A673 (cell line): Measurements from ENCODE around the gene SLC22A7. TPM values are rescaled to one million over a fixed set of nuclear protein-coding genes. Genes with fewer than 3 reads are reported as not detected.

ENCODE experiments used
- BruUV-seq: library from RNA; stranded (reverse); fragments of 400-500 nt; replicated peaks from 2 replicates; lab custom pipeline; 2021; lab: Mats Ljungman, UMichigan
- CTCF ChIA-PET: fragments of 300-600 bp; sonication (Branson Sonifier 250); formaldehyde crosslinking; loops from one replicate; lab custom pipeline; 2022; ENCODE audit warnings: antibody characterized with exemption; lab: Charles Lee
- POLR2A ChIA-PET: fragments of 300-600 bp; sonication (Branson Sonifier 250); formaldehyde crosslinking; loops from one replicate; lab custom pipeline; 2022; ENCODE audit warnings: antibody characterized with exemption; ENCODE audit not compliant: low non-redundant PET; lab: Charles Lee
- DNase-seq: peaks from one replicate; pipeline ENCODE4 v3.0.0-alpha.2; 2015; ENCODE audit warnings: low spot score
- H3K27ac ChIP-seq: fragments of 200-600 bp; sonication (generic); 2 replicates; pipeline ENCODE4 v1.5.1; 2016; ENCODE audit warnings: mixed run types, low read depth, mild to moderate bottlenecking, mixed read lengths, antibody characterized with exemption, low read length; ENCODE audit not compliant: poor library complexity, severe bottlenecking
- H3K27me3 ChIP-seq: fragments of 200-600 bp; sonication (generic); replicated peaks from 2 replicates; pipeline ENCODE4 v1.6.1; 2017; ENCODE audit warnings: mixed run types, low read depth, mild to moderate bottlenecking, mixed read lengths, antibody characterized with exemption, low read length; ENCODE audit not compliant: insufficient read depth, poor library complexity
- H3K36me3 ChIP-seq: fragments of 200-600 bp; sonication (generic); 2 replicates; pipeline ENCODE4 v1.6.1; 2016; ENCODE audit warnings: mixed run types, mild to moderate bottlenecking, mixed read lengths, antibody characterized with exemption, low read length; ENCODE audit not compliant: insufficient read depth, poor library complexity, severe bottlenecking
- H3K4me1 ChIP-seq: fragments of 200-600 bp; sonication (generic); 2 replicates; pipeline ENCODE4 v1.6.1; 2017; ENCODE audit warnings: mixed run types, mild to moderate bottlenecking, mixed read lengths, antibody characterized with exemption, low read length; ENCODE audit not compliant: insufficient read depth, poor library complexity, severe bottlenecking
- H3K4me3 ChIP-seq: fragments of 200-600 bp; sonication (generic); 2 replicates; pipeline ENCODE4 v1.5.1; 2016; ENCODE audit warnings: low read depth, mixed run types, mild to moderate bottlenecking, mixed read lengths, low read length; ENCODE audit not compliant: poor library complexity, severe bottlenecking
- H3K9me3 ChIP-seq: fragments of 200-600 bp; sonication (generic); 2 replicates; pipeline ENCODE4 v1.6.1; 2016; ENCODE audit warnings: mixed run types, low read depth, mild to moderate bottlenecking, mixed read lengths, antibody characterized with exemption, low read length; ENCODE audit not compliant: poor library complexity, severe bottlenecking
- EZH2 ChIP-seq: fragments of 200-600 bp; sonication (generic); IDR thresholded peaks from 2 replicates; pipeline ENCODE4 v1.6.1; 2017; ENCODE audit warnings: borderline replicate concordance, low read depth, mild to moderate bottlenecking, mixed read lengths, antibody characterized with exemption, low read length; ENCODE audit not compliant: poor library complexity, severe bottlenecking
- intact Hi-C: fragments of 100-400 bp; cut with micrococcal nuclease; formaldehyde crosslinking; loops from one replicate; pipeline ENCODE4 v1.10.0; 2022; ENCODE audit not compliant: unreplicated experiment
- total RNA-seq: library from RNA; stranded (reverse); gene quantifications from 2 replicates; pipeline ENCODE4 v1.2.3, GENCODE V29; 2021
- TF ChIP-seq, protein P1 (sequence below): fragments of 300-800, 200-600 bp; sonication (generic); conservative IDR thresholded peaks from 2 replicates; pipeline ENCODE4 v1.5.1; 2017; ENCODE audit warnings: low read depth, mild to moderate bottlenecking, antibody characterized with exemption, low read length, moderate library complexity, mixed read lengths

Gene SLC22A7
- total RNA-seq, 1 experiment from 2014 or later: not detected

DNA sequence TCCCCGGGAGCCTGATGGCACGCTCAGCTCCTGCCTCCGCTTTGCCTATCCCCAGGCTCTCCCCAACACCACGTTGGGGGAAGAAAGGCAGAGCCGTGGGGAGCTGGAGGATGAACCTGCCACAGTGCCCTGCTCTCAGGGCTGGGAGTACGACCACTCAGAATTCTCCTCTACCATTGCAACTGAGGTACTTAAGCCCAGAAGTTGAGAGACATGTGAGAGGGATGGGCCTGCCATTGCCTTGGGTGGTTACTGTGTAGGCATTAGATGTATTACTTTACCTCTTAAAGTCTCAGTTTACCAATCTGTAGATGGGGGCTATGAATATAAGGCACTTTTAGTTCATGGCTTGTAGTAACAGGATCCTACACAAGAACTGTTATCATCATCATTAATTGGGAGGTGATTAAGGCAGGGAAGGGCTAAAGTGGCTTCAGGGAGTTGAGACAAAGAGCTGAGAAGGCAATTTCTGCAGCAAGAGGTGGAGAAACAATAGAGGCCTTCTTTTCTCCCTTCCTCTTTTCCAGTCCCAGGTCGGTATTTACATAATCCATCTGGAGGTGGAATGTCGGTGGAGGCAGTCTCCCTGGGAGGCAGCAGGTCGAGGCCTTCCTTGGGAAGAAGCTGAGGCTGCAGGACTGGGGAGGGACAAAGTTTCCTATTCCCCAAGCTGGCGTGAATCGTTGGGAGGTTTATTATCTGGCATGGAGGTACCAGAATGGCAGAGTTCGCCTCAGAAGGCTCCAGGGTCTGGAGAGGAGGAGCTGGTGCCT is 691 bp downstream of the SLC22A7 start:
- TF ChIP-seq, protein P1, sequence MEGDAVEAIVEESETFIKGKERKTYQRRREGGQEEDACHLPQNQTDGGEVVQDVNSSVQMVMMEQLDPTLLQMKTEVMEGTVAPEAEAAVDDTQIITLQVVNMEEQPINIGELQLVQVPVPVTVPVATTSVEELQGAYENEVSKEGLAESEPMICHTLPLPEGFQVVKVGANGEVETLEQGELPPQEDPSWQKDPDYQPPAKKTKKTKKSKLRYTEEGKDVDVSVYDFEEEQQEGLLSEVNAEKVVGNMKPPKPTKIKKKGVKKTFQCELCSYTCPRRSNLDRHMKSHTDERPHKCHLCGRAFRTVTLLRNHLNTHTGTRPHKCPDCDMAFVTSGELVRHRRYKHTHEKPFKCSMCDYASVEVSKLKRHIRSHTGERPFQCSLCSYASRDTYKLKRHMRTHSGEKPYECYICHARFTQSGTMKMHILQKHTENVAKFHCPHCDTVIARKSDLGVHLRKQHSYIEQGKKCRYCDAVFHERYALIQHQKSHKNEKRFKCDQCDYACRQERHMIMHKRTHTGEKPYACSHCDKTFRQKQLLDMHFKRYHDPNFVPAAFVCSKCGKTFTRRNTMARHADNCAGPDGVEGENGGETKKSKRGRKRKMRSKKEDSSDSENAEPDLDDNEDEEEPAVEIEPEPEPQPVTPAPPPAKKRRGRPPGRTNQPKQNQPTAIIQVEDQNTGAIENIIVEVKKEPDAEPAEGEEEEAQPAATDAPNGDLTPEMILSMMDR: no peak
- TF ChIP-seq EZH2: no peak
- CTCF ChIA-PET: no interaction called here
- DNase-seq: no peak
- no peaks in the 10 kb centered on the region for H3K9me3 ChIP-seq
- intact Hi-C loops: no loop called here
- no peaks in the 10 kb centered on the region for H3K4me1 ChIP-seq
- BruUV-seq: no TSS peak
- H3K27ac ChIP-seq: no peak overlapping the region
- no peaks in the 10 kb centered on the region for H3K36me3 ChIP-seq
- no peak overlapping the region for H3K4me3 ChIP-seq
- POLR2A ChIA-PET: no interaction called here
- no peaks in the 10 kb centered on the region for H3K27me3 ChIP-seq

DNA sequence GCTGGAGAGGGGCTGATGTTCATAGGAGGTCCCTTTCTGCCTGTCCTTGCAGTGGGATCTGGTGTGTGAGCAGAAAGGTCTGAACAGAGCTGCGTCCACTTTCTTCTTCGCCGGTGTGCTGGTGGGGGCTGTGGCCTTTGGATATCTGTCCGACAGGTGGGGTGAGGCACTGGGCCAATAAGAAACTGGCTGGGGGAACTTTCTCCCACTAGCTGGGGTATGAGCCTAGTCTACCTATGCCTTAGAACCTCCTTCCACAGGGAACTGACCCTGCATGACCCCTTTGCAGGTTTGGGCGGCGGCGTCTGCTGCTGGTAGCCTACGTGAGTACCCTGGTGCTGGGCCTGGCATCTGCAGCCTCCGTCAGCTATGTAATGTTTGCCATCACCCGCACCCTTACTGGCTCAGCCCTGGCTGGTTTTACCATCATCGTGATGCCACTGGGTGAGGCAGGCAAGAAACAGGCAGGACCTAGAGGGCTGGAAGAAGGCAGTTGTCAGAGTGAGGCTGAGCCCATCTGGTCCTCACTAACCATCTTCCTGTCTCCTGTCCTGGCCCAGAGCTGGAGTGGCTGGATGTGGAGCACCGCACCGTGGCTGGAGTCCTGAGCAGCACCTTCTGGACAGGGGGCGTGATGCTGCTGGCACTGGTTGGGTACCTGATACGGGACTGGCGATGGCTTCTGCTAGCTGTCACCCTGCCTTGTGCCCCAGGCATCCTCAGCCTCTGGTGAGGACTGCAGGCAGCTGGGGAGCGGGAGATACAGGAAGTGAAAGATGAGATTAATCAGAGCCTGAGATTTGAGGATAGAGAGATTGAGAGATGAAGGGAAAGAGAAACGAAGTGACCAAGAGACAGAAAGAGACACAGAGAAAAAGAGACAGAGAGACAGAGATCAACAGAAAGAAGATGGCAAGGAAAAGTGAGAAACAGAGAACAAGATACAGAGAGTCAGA is 1.6 kb downstream of the SLC22A7 start:
- Histone ChIP-seq H3K4me1 (no peaks in the 10 kb centered on the region), H3K4me3 (no peak overlapping the region), H3K36me3 (no peaks in the 10 kb centered on the region), H3K27me3 (no peaks in the 10 kb centered on the region), H3K27ac (no peak overlapping the region), H3K9me3 (no peaks in the 10 kb centered on the region)
- ChIA-PET CTCF (no interaction called here), POLR2A (no interaction called here)
- intact Hi-C loops: no loop called here
- TF ChIP-seq EZH2: no peak
- TF ChIP-seq, protein P1: no peak
- BruUV-seq: no TSS peak
- DNase-seq: no peak

DNA sequence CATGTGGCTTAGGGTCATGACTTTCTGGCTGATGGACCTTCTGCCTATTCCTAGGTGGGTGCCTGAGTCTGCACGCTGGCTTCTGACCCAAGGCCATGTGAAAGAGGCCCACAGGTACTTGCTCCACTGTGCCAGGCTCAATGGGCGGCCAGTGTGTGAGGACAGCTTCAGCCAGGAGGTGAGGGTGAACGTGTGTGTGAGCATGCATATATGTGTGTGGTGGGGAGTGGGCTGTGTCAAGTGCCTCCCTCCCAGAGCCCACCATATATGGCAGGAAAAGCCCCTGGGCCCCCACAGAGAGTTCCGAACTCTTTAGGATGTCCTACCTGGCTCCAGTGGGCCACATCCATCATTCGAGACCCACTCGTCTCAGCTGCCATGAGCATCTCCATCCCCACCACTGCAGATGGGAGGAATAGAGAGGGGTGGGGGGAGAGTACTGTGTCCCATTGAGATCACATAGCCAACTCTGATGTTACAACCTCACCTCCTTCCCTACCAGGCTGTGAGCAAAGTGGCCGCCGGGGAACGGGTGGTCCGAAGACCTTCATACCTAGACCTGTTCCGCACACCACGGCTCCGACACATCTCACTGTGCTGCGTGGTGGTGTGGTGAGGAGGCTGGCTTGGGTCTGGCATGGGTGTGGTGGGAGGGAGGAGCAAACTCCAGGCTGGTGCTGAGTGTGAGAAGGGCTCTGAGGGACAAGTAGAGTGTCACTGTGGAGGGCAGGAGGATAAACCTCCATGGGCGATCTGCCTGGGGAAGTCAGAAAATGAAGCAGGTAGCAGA is 3.2 kb downstream of the SLC22A7 start:
- no peak for DNase-seq
- no peak for TF ChIP-seq EZH2
- TF ChIP-seq, protein P1: no peak
- no TSS peak for BruUV-seq
- CTCF ChIA-PET: no interaction called here
- Histone ChIP-seq H3K36me3 (no peaks in the 10 kb centered on the region), H3K4me3 (no peak overlapping the region), H3K27me3 (no peaks in the 10 kb centered on the region), H3K4me1 (no peaks in the 10 kb centered on the region), H3K27ac (no peak overlapping the region), H3K9me3 (no peaks in the 10 kb centered on the region)
- POLR2A ChIA-PET: no interaction called here
- intact Hi-C loops: no loop called here
